OCI-LY7 (cell line): Measurements from ENCODE around the gene NCOR2. TPM values are rescaled to one million over a fixed set of nuclear protein-coding genes. Genes with fewer than 3 reads are reported as not detected.

ENCODE experiments used
- BruUV-seq: library from RNA; stranded (reverse); fragments of 400-500 nt; replicated peaks from 2 replicates; lab custom pipeline; 2021; lab: Mats Ljungman, UMichigan
- CTCF ChIA-PET: fragments of 300-600 bp; sonication (Branson Sonifier 250); formaldehyde crosslinking; loops from one replicate; lab custom pipeline; 2022; ENCODE audit warnings: antibody characterized with exemption; ENCODE audit not compliant: unreplicated experiment; lab: Charles Lee
- POLR2A ChIA-PET: fragments of 300-600 bp; sonication (Branson Sonifier 250); formaldehyde crosslinking; loops from one replicate; lab custom pipeline; 2022; ENCODE audit warnings: antibody characterized with exemption; lab: Charles Lee
- DNase-seq: peaks from one replicate; pipeline ENCODE4 v3.0.0-alpha.2; 2015; ENCODE audit warnings: low spot score
- H2AFZ ChIP-seq: fragments of 200-600 bp; sonication (generic), shearing (Covaris generic); 2 replicates; pipeline ENCODE4 v1.6.1; 2014; ENCODE audit warnings: mild to moderate bottlenecking, antibody characterized with exemption, low read length, moderate library complexity
- H3K27ac ChIP-seq: fragments of 200-600 bp; sonication (generic); 2 replicates; pipeline ENCODE4 v1.5.1; 2014; ENCODE audit warnings: mixed run types, low read depth, mild to moderate bottlenecking, moderate library complexity, low read length, inconsistent platforms; ENCODE audit not compliant: poor library complexity, severe bottlenecking
- H3K36me3 ChIP-seq: fragments of 200-600 bp; sonication (generic); 2 replicates; pipeline ENCODE4 v1.6.1; 2014; ENCODE audit warnings: mild to moderate bottlenecking, antibody characterized with exemption, low read length, moderate library complexity, mixed read lengths; ENCODE audit not compliant: insufficient read depth
- H3K4me1 ChIP-seq: fragments of 200-600 bp; sonication (generic); 2 replicates; pipeline ENCODE4 v1.5.1; 2014; ENCODE audit warnings: mild to moderate bottlenecking, low read length; ENCODE audit not compliant: insufficient read depth, poor library complexity, severe bottlenecking
- H3K4me2 ChIP-seq: fragments of 200-600 bp; sonication (generic); 2 replicates; pipeline ENCODE4 v1.6.1; 2014; ENCODE audit warnings: mild to moderate bottlenecking, low read length
- H3K4me3 ChIP-seq: fragments of 200-600 bp; sonication (generic); 2 replicates; pipeline ENCODE4 v1.5.1; 2014; ENCODE audit warnings: mild to moderate bottlenecking, low read depth, low read length; ENCODE audit not compliant: poor library complexity, severe bottlenecking
- H3K79me2 ChIP-seq: fragments of 200-600 bp; sonication (generic); 2 replicates; pipeline ENCODE4 v1.6.1; 2016; ENCODE audit warnings: low read depth, mild to moderate bottlenecking, low read length, moderate library complexity, mixed read lengths; ENCODE audit not compliant: insufficient read depth
- H3K9me2 ChIP-seq: fragments of 200-600 bp; sonication (generic); 2 replicates; pipeline ENCODE4 v1.6.1; 2016; ENCODE audit warnings: mild to moderate bottlenecking, low read length, mixed read lengths; ENCODE audit not compliant: insufficient read depth
- H3K9me3 ChIP-seq: fragments of 200-600 bp; sonication (generic); 2 replicates; pipeline ENCODE4 v1.6.1; 2014; ENCODE audit warnings: mild to moderate bottlenecking, mixed run types, low read length, mixed read lengths
- H4K20me1 ChIP-seq: fragments of 200-600 bp; sonication (generic); 2 replicates; pipeline ENCODE4 v1.6.1; 2014; ENCODE audit warnings: mild to moderate bottlenecking, antibody characterized with exemption, low read length, moderate library complexity, mixed read lengths; ENCODE audit not compliant: insufficient read depth
- CTCF ChIP-seq: fragments of 200-600 bp; sonication (generic); conservative IDR thresholded peaks from 2 replicates; pipeline ENCODE4 v1.5.1; 2014; ENCODE audit warnings: mild to moderate bottlenecking, antibody characterized with exemption, low read length, moderate library complexity, mixed read lengths
- EZH2phosphoT487 ChIP-seq: fragments of 200-600 bp; sonication (generic); IDR thresholded peaks from 2 replicates; pipeline ENCODE4 v1.6.1; 2018; ENCODE audit warnings: low read depth, borderline replicate concordance, mild to moderate bottlenecking, mixed run types, antibody characterized with exemption, low read length, moderate library complexity, mixed read lengths
- intact Hi-C: fragments of 100-400 bp; cut with micrococcal nuclease; formaldehyde crosslinking; loops from one replicate; pipeline ENCODE4 v1.10.0; 2022; ENCODE audit not compliant: unreplicated experiment
- total RNA-seq, 2 experiments: library from RNA; depleted of rRNA in 1 of 2; stranded (reverse); fragments of >200 nt in 1 of 2; shearing (Covaris generic) in 1 of 2; gene quantifications; 2 replicates each; pipeline ENCODE4 v1.2.3, GENCODE V29; 2014 to 2022

Gene NCOR2
- total RNA-seq, 2 experiments from 2014 or later, result 22.7 to 159 TPM

- H3K4me3 ChIP-seq, result no peak overlapping the region
- H3K9me2 ChIP-seq, result no peaks in the 10 kb centered on the region
- TF ChIP-seq EZH2phosphoT487 (no peak), CTCF (no peak)
- no TSS peak for BruUV-seq
- no peak overlapping the region for H3K27ac ChIP-seq
- no peak overlapping the region for H3K4me2 ChIP-seq
- H3K9me3 ChIP-seq, result 0 out of 2 replicates have a peak, but pooled peaks cover 7% of the 10 kb centered on the region
- H2AFZ ChIP-seq, result no peak overlapping the region
- ChIA-PET CTCF (no interaction called here), POLR2A (no interaction called here)
- no peaks in the 10 kb centered on the region for H3K36me3 ChIP-seq
- DNase-seq, result no peak
- no peaks in the 10 kb centered on the region for H3K79me2 ChIP-seq
- intact Hi-C loops, result no loop called here
- H4K20me1 ChIP-seq, result no peaks in the 10 kb centered on the region
- no peaks in the 10 kb centered on the region for H3K4me1 ChIP-seq
Observed at GRCh38 chr12:124590447-124590846, 23.0 kb upstream of the NCOR2 start.

GRCh38 chr12:124588751-124589267, 21.4 kb upstream of the NCOR2 start:
- TF ChIP-seq EZH2phosphoT487, result no peak
- no peak for TF ChIP-seq CTCF
- no peaks in the 10 kb centered on the region for H3K4me1 ChIP-seq
- H4K20me1 ChIP-seq, result no peaks in the 10 kb centered on the region
- 0 out of 2 replicates have a peak, but pooled peaks cover 7% of the 10 kb centered on the region for H3K9me3 ChIP-seq
- POLR2A ChIA-PET, result no interaction called here
- DNase-seq, result no peak
- no peaks in the 10 kb centered on the region for H3K79me2 ChIP-seq
- H2AFZ ChIP-seq, result no peak overlapping the region
- H3K9me2 ChIP-seq, result no peaks in the 10 kb centered on the region
- H3K4me2 ChIP-seq, result no peak overlapping the region
- intact Hi-C loops, result no loop called here
- no peaks in the 10 kb centered on the region for H3K36me3 ChIP-seq
- no TSS peak for BruUV-seq
- H3K4me3 ChIP-seq, result no peak overlapping the region
- H3K27ac ChIP-seq, result no peak overlapping the region
- CTCF ChIA-PET, result no interaction called here

- Histone ChIP-seq H2AFZ (no peak overlapping the region), H3K4me3 (no peak overlapping the region), H3K4me2 (no peak overlapping the region), H3K27ac (no peak overlapping the region), H4K20me1 (no peaks in the 10 kb centered on the region), H3K4me1 (no peaks in the 10 kb centered on the region), H3K9me2 (no peaks in the 10 kb centered on the region), H3K36me3 (no peaks in the 10 kb centered on the region), H3K79me2 (no peaks in the 10 kb centered on the region), H3K9me3 (0 out of 2 replicates have a peak, but pooled peaks cover 7% of the 10 kb centered on the region)
- intact Hi-C loops, result no loop called here
- no TSS peak for BruUV-seq
- no peak for TF ChIP-seq EZH2phosphoT487
- TF ChIP-seq CTCF, result no peak
- DNase-seq, result no peak
- CTCF ChIA-PET, result no interaction called here
- POLR2A ChIA-PET, result no interaction called here
Observed at GRCh38 chr12:124588018-124588634, 20.7 kb upstream of the NCOR2 start.
